ENCODE measurements around the gene KATNA1.
"Not testable (repeated sequence)": the region's sequence is repeated elsewhere in the genome, so short reads cannot be mapped to it uniquely, and the experiment has no call there.

KATNA1 gene

GRCh38 chr6:149648148-149649145, at the start of gene KATNA1:
TSS of gene KATNA1 (minus strand) at chr6:149648714. CDS start at chr6:149638547, 10,167 bp downstream.
- DNase-seq (ENCODE audit: low read depth in 3 of 3): peak; percentile 74 to 88 (median 84)

GRCh38 chr6:149698175-149698574, 49.7 kb upstream of the KATNA1 start:
- DNase-seq (ENCODE audit: low read depth in 3 of 3): no peak

- no peak for DNase-seq (ENCODE audit: low read depth in 3 of 3)
Measured at GRCh38 chr6:149696901-149697300, 48.4 kb upstream of the KATNA1 start.

DNA sequence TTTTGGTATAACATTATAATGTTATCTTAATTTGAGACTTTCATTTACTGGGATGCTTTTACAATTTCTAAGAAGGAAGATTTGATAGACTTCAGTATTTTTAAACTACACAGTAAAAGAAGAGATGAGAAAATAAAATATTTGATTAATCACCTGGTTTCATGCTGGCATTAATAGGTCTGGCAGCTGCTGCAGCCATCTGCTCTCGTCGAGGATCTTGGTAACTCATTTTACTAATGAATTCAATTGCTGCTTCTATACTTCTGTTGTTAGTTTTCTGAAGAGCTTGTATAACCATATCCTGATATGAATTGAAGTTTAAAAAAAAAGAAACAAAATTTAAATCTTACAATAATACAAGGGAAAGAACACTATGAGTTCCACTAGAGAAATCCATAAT, 46.4 kb upstream of the KATNA1 start:
- DNase-seq (ENCODE audit: low read depth in 3 of 3): no peak

- no peak for DNase-seq (ENCODE audit: low read depth in 3 of 3)
Measured at GRCh38 chr6:149691201-149691600, 42.7 kb upstream of the KATNA1 start.

DNA sequence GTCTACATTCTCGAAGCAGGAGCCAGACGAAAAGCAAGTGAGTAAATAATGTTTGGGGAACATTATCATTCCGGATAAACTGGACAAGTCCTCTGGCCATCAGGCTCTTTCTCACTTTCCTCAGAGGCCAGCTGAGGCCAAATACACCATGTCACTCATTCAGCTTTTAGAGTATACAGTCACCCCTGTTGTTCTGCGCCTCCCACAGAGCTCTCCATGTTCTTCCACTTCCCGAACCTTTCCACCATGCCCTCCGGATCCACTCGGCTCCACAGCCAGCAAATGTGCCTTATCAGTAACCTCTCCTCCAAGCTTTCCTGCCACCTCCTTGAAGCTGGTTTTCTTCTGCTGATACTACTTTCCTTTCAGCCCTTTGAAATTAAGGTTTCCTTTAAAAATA, 37.7 kb upstream of the KATNA1 start:
- DNase-seq (ENCODE audit: low read depth in 3 of 3): no peak

DNA sequence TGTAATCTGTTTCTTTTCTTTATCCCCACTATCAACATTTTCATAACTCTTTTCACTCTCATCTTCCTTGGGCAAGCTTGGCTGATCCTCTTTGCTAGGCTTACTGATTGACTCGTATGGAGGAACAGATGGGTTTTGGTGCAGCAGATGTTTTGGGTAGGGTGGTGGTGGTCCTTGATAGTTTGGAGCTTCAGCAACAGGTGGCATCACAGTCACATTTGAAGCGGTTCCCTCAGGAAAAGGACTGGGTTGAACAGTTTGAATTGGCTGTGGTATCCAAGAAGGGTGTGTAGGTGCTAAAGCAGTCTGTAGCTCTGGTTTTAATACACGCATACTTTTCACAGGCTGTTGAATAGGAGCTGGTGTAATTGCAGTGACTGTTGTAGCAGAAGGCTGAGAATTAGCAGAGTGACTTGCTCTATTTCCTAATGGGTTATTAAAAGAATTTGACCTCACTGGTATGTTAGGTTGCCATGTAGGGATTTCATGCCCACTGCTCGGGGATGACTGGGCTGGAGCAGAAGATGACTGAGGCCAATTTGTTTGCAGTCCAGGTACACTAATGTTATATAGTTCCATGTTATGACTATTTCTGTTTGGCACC, 34.8 kb upstream of the KATNA1 start:
- no peak for DNase-seq (ENCODE audit: low read depth in 3 of 3)

GRCh38 chr6:149681845-149682244, 33.3 kb upstream of the KATNA1 start:
- DNase-seq (ENCODE audit: low read depth in 3 of 3): not testable (repeated sequence)

- no peak for DNase-seq (ENCODE audit: low read depth in 3 of 3)
Measured at GRCh38 chr6:149681209-149681608, 32.7 kb upstream of the KATNA1 start.

DNA sequence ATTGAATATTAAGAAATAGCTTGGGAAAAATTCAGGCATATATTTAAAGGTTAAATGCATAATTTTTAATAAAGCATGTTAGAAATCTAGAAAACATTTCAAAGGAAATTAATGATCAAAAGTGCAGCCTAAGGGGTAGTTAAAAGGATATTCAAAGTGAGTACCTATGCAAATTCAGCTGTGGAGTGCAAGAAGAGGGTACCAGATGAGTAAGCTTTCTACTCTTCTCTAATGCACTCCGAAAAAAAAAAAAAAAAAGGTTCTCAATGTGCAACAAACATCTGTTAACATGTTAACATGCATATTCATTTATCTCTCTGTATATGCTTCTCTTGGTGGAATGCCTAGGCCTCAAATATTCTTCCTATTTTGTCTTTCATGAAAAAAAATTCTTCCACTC, 32.0 kb upstream of the KATNA1 start:
- DNase-seq (ENCODE audit: low read depth in 3 of 3): no peak

DNA sequence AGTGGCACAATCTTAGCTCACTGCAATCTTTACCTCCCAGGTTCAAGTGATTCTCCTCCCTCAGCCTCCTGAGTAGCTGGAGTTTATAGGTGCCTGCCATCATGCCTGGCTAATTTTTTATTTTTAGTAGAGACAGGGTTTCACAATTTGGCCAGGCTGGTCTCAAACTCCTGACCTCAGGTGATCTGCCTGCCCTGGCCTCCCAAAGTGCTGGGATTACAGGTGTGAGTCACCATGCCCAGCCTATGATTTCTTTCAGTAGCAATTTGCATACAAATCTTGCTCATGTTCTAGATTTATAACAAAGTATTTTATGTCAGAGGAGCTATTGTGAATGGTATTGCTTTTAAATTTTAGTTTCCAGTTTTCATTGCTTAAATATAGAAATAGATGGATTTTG, 23.8 kb upstream of the KATNA1 start:
- not testable (repeated sequence) for DNase-seq (ENCODE audit: low read depth in 3 of 3)

GRCh38 chr6:149660028-149660427, 11.5 kb upstream of the KATNA1 start:
- no peak for DNase-seq (ENCODE audit: low read depth in 3 of 3)

DNA sequence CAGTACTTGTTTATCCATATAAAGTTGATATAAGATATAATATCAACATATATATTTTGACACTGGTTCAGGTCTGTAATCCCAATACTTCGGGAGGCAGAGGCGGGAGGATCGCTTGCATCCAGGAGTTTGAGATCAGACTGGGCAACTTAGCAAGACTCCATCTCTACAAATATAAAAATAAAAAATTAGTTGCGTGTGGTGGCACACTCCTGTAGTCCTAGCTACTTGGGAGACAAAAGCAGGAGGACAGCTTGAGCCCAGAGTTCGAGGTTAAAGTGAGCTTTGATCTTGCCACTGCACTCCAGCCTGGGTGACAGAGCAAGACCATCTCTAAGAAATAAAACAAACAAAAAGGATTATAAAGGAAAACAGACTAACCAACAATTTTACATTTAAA, 8.9 kb upstream of the KATNA1 start:
- no peak for DNase-seq (ENCODE audit: low read depth in 3 of 3)

GRCh38 chr6:149651056-149651455, 2.5 kb upstream of the KATNA1 start:
- DNase-seq (ENCODE audit: low read depth in 3 of 3): no peak

GRCh38 chr6:149646599-149646998, 1.9 kb downstream of the KATNA1 start:
- no peak for DNase-seq (ENCODE audit: low read depth in 3 of 3)

DNA sequence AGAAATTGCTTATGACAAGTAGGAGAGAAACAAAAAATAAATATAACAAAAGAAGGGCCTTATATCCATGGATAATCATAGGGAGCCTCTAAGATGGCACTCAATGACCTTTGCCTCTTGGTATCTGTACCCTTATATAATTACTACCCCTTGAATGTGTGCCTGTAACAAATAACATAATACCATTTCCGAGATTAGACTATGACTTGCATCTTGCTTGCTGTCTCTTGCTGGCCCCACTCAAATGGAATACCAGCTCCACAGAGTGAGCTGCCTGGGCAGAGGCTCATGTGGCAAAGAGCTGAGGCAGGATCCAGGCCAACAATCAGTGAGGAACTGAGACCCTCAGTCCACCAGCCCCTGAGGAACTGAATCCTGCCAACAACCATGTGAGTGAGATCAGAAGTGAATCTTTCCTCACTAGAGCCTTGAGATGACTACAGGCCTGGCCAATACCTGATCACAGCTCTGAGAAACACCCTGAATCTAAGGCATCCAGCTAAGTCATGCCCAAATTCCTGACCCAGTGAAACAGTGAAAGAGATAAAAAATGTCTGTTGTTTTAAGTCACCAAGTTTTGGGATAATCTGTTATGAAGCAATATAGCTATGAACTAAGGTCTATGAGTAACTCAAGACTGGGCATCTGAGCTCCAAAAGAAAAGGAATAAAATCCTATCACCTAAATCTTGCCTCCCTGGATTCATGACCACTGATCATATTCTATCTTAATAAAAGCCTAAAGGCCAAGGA, 5.5 kb downstream of the KATNA1 start:
- no peak for DNase-seq (ENCODE audit: low read depth in 3 of 3)

DNA sequence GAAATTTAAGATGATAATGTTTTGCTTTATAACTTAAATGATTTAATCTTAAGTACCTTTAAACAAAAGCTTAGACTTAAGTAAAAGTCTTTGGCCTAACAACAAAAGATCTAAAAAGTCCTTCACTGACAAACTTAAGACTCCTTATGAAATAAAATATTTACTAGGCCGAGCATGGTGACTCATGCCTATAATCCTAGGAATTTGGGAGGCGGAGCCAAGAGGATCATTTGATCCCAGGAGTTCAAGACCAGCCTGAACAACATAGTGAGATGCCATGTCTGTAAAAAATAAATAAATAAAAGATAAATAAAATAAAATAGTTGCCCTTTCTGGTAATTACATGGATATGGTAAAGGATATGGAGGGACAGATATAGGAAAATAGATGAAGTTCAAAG, 12.4 kb downstream of the KATNA1 start:
- DNase-seq (ENCODE audit: low read depth in 3 of 3): no peak

DNA sequence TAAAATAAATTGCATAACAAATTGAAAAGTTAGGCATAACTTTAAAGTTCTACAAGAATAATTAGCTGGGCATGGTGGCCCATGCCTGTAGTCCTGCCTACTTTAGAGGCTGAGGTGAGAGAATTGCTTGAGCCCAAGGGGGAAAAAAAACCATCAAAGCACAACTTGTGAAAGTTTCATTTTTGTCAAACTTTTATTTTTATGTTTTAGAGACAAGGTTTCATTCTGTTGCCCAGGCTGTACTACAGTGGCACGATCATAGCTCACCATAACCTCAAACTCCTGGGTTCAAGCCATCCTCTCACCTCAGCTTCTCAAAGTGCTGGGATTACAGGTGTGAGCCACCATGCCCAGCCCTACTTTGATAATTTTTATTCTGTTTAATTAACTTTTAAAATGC, 14.2 kb downstream of the KATNA1 start:
- no peak for DNase-seq (ENCODE audit: low read depth in 3 of 3)

DNA sequence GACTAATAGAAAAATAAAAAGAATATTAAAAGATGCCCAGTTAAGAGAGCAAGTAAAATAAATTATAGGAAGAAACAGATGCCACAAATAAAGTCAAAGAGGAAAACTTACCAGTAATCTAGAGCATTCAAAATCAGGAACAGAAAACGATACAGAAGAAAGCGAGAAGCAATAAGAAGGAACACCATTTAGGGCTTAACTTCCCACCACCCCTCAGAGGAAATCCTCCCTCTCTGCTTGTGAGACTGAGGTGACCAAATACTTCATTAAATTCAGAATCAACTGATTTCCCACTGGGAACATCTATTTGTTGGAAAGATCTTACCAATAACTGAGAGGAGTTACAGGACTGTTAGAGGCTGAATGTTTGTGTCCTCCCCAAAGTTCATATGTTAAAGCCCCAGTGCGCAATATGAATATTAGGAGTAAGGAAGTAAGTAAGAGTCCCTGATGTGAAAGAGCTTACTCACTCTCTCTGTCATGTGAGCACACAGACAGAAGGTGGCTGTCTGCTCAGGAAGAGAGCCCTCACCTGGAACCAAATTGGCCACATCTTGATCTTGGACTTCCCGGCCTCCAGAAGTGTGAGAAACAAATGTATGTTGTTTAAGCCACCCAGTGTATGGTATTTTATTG, 19.5 kb downstream of the KATNA1 start:
- no peak for DNase-seq (ENCODE audit: low read depth in 3 of 3)

DNA sequence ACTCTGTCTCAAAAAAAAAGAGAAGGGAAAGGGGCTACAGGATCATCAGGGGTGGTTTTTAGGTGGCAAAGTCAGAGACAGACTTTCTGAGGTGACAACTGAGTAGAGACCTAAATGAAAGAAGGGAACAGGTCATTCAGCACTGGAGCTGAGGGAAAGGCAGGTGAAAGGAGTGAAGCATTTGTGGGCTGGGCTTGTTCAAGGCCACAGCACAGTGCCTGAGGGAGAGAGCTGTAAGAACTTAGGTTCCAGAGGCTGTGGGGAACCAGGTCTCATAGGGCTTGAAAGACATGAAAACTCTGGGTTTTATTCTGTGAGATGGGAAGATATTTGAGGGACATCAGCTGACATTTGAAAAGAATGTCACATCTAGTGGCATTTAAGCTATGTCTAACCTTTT, 20.8 kb downstream of the KATNA1 start:
- DNase-seq (ENCODE audit: low read depth in 3 of 3): no peak

DNA sequence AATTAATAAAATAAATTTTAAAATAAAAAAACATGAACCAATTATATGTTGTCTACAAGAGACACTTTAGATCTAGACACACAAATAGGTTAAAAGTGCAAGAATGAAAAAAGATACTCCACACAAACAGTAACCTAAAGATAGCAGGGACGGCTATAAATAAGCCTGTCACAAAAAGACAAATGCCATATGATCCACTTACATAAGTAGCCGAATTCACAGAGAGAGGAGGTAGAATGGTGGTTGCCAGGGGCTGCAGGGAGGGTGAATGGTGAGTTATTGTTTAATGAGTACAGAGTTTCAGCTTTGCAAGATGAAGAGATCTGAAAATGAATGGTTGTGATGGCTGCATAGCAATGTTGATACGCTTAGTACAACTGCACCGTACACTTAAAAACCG, 32.7 kb downstream of the KATNA1 start:
- DNase-seq (ENCODE audit: low read depth in 3 of 3): no peak

GRCh38 chr6:149614337-149614736, 34.2 kb downstream of the KATNA1 start:
- DNase-seq (ENCODE audit: low read depth in 3 of 3): no peak

Data from stimulated activated CD4-positive, alpha-beta T cell treated with anti-CD3 and anti-CD28 coated beads, TNF-alpha, amount 100 ng/mL, for 24 hours (primary cell).